Activated CD8-positive, alpha-beta memory T cell treated with anti-CD3 and anti-CD28 coated beads for 1 hour (primary cell): Measurements from ENCODE around the gene CEP295NL.
"Not testable (repeated sequence)": the region's sequence is repeated elsewhere in the genome, so short reads cannot be mapped to it uniquely, and the experiment has no call there.

ENCODE experiments used
- DNase-seq, 2 donors: peaks; one replicate each; pipeline ENCODE4 v3.0.0-alpha.2; 2020; ENCODE audit warnings: low read depth in 1 of 2; ENCODE audit errors: extremely low read depth in 1 of 2

CEP295NL gene

GRCh38 chr17:78933025-78933958, 30.3 kb upstream of the CEP295NL start:
- DNase-seq = peak in 1 of 2 donors; percentile 9

- DNase-seq = no peak
These were observed 27.1 kb upstream of the CEP295NL start for GRCh38 chr17:78929908-78930775.

GRCh38 chr17:78925662-78926555, 22.9 kb upstream of the CEP295NL start:
- no peak for DNase-seq

GRCh38 chr17:78925234-78925633, 22.2 kb upstream of the CEP295NL start, which contains the start of gene TIMP2:
TSS of gene TIMP2 (minus strand) at chr17:78925387. CDS start at chr17:78925088, 299 bp downstream.
- peak; percentile 42 to 54 for DNase-seq

GRCh38 chr17:78924481-78925151, 21.6 kb upstream of the CEP295NL start:
- no peak for DNase-seq

- peak; percentile 15 to 39 for DNase-seq
These were observed 20.9 kb upstream of the CEP295NL start for GRCh38 chr17:78923660-78924453.

- no peak for DNase-seq
These were observed 20.0 kb upstream of the CEP295NL start for GRCh38 chr17:78922816-78923498.

- DNase-seq = no peak
These were observed 18.5 kb upstream of the CEP295NL start for GRCh38 chr17:78921437-78921971.

GRCh38 chr17:78920528-78920927, 17.5 kb upstream of the CEP295NL start:
- no peak for DNase-seq

- no peak for DNase-seq
These were observed 17.0 kb upstream of the CEP295NL start for GRCh38 chr17:78919861-78920450.

- no peak for DNase-seq
These were observed 16.0 kb upstream of the CEP295NL start for GRCh38 chr17:78918979-78919378.

GRCh38 chr17:78917451-78918275, 14.7 kb upstream of the CEP295NL start:
- no peak for DNase-seq

- DNase-seq = no peak
These were observed 13.1 kb upstream of the CEP295NL start for GRCh38 chr17:78915872-78916632.

- DNase-seq = no peak
These were observed 10.1 kb upstream of the CEP295NL start for GRCh38 chr17:78913115-78913514.

- DNase-seq = no peak
These were observed 9.1 kb upstream of the CEP295NL start for GRCh38 chr17:78912082-78912481.

GRCh38 chr17:78911543-78911942, 8.5 kb upstream of the CEP295NL start:
- DNase-seq = not testable (repeated sequence)
